HCT116 (cell line): ENCODE measurements around the gene GRB7. TPM values are rescaled to one million over a fixed set of nuclear protein-coding genes. Genes with fewer than 3 reads are reported as not detected.

Experiments used
- ATAC-seq: fragments of 200-7000 bp; cut with Tn5 transposase; 2 replicates; pipeline ENCODE4 v1.9.1; 2020; ENCODE audit warnings: mild to moderate bottlenecking, moderate library complexity
- BruUV-seq: library from RNA; stranded (reverse); fragments of 400-500 nt; replicated peaks from 2 replicates; lab custom pipeline; 2021; lab: Mats Ljungman, UMichigan
- CTCF ChIA-PET: fragments of 300-600 bp; sonication (Branson Sonifier 250); formaldehyde crosslinking; loops from one replicate; lab custom pipeline; 2021; ENCODE audit warnings: antibody characterized with exemption; lab: Charles Lee
- POLR2A ChIA-PET: fragments of 300-600, 350-600 bp; sonication (Branson Sonifier 250); formaldehyde crosslinking; loops from one replicate; lab custom pipeline; 2021; ENCODE audit warnings: antibody characterized with exemption; lab: Charles Lee
- RAD21 ChIA-PET, 2 experiments: fragments of 300-600 bp; sonication (Branson Sonifier 250); formaldehyde crosslinking; loops; one replicate each; lab custom pipeline; 2023; ENCODE audit warnings: low total read pairs in 2 of 2; ENCODE audit not compliant: uncharacterized antibody in 2 of 2, unreplicated experiment in 2 of 2, low non-redundant PET in 1 of 2; lab: Charles Lee
- DNase-seq: peaks from one replicate; pipeline ENCODE4 v3.0.0-alpha.2; 2010; ENCODE audit warnings: low read depth, low spot score
- H2AFZ ChIP-seq: fragments of 200-600 bp; shearing (Covaris generic), sonication (generic); 2 replicates; pipeline ENCODE4 v1.6.1; 2017; ENCODE audit warnings: low read depth, mixed run types, mixed read lengths, antibody characterized with exemption, low read length; ENCODE audit not compliant: poor library complexity, severe bottlenecking
- H3K27ac ChIP-seq: 2 replicates; pipeline ENCODE4 v1.5.1; 2012; ENCODE audit warnings: low read depth, low read length
- H3K27me3 ChIP-seq: fragments of 200-600 bp; sonication (generic); 2 replicates; pipeline ENCODE4 v1.6.1; 2016; ENCODE audit warnings: mixed run types, low read length, mixed read lengths; ENCODE audit not compliant: insufficient read depth
- H3K36me3 ChIP-seq, 2 experiments: fragments of 200-500 bp in 1 of 2; fragments of 200-600 bp in 1 of 2; sonication (Bioruptor generic) in 1 of 2; sonication (generic) in 1 of 2; 2 replicates each; pipeline versions ENCODE4 v1.5.1 to v1.6.1; 2014 to 2016; ENCODE audit warnings: low read length in 2 of 2, inconsistent platforms in 1 of 2, mixed read lengths in 1 of 2, mixed run types in 1 of 2; ENCODE audit not compliant: insufficient read depth in 2 of 2, control insufficient read depth in 1 of 2
- H3K4me1 ChIP-seq, 2 experiments: fragments of 200-600 bp in 1 of 2; sonication (generic) in 1 of 2; 2 replicates each; pipeline versions ENCODE4 v1.5.1 to v1.6.1; 2012 to 2017; ENCODE audit warnings: low read length in 2 of 2, inconsistent platforms in 1 of 2, mild to moderate bottlenecking in 1 of 2, mixed read lengths in 1 of 2, mixed run types in 1 of 2, moderate library complexity in 1 of 2; ENCODE audit not compliant: insufficient read depth in 2 of 2, control insufficient read depth in 1 of 2
- H3K4me2 ChIP-seq: fragments of 200-600 bp; sonication (generic); 2 replicates; pipeline ENCODE4 v1.6.1; 2017; ENCODE audit warnings: mixed run types, low read length, mixed read lengths
- H3K4me3 ChIP-seq, 2 experiments: fragments of 200-600 bp in 1 of 2; sonication (generic) in 1 of 2; replicated peaks in 1 of 2; 2 replicates each; pipeline ENCODE4 v1.5.1; 2011 to 2016; ENCODE audit warnings: low read length in 2 of 2, control low read depth in 1 of 2, low read depth in 1 of 2, mild to moderate bottlenecking in 1 of 2, mixed read lengths in 1 of 2, mixed run types in 1 of 2
- H3K79me2 ChIP-seq: fragments of 200-600 bp; sonication (generic); 2 replicates; pipeline ENCODE4 v1.6.1; 2017; ENCODE audit warnings: mild to moderate bottlenecking, mixed run types, low read length, moderate library complexity, mixed read lengths; ENCODE audit not compliant: insufficient read depth
- H3K9ac ChIP-seq: fragments of 200-600 bp; sonication (generic); 2 replicates; pipeline ENCODE4 v1.6.1; 2016; ENCODE audit warnings: low read length, mixed read lengths
- H3K9me2 ChIP-seq: fragments of 200-600 bp; sonication (generic), shearing (Covaris generic); 2 replicates; pipeline ENCODE4 v1.6.1; 2017; ENCODE audit warnings: mixed run types, mild to moderate bottlenecking, moderate library complexity; ENCODE audit not compliant: insufficient read depth
- H3K9me3 ChIP-seq, 2 experiments: fragments of 200-500 bp in 1 of 2; fragments of 200-600 bp in 1 of 2; sonication (Bioruptor generic) in 1 of 2; sonication (generic) in 1 of 2; 2 replicates each; pipeline ENCODE4 v1.6.1; 2014 to 2017; ENCODE audit warnings: low read length in 2 of 2, mixed read lengths in 2 of 2, inconsistent platforms in 1 of 2, low read depth in 1 of 2, mild to moderate bottlenecking in 1 of 2, mixed run types in 1 of 2, moderate library complexity in 1 of 2; ENCODE audit not compliant: control insufficient read depth in 1 of 2, insufficient read depth in 1 of 2
- H4K20me1 ChIP-seq: fragments of 200-600 bp; sonication (generic), shearing (Covaris generic); 2 replicates; pipeline ENCODE4 v1.6.1; 2017; ENCODE audit warnings: mixed run types, mild to moderate bottlenecking, moderate library complexity; ENCODE audit not compliant: insufficient read depth
- ATF3 ChIP-seq: IDR thresholded peaks from 2 replicates; pipeline ENCODE4 v1.6.1; 2012
- CBX3 ChIP-seq: IDR thresholded peaks from 2 replicates; pipeline ENCODE4 v1.6.1; 2012; ENCODE audit warnings: low read depth
- CEBPB ChIP-seq: IDR thresholded peaks from 2 replicates; pipeline ENCODE4 v1.6.1; 2012; ENCODE audit warnings: low read depth
- ELF1 ChIP-seq: IDR thresholded peaks from 2 replicates; pipeline ENCODE4 v1.6.1; 2012; ENCODE audit warnings: low read depth, borderline replicate concordance
- EZH2 ChIP-seq: fragments of 200-600 bp; sonication (generic); IDR thresholded peaks from 2 replicates; pipeline ENCODE4 v1.6.1; 2017; ENCODE audit warnings: antibody characterized with exemption, mixed run types
- FOSL1 ChIP-seq: IDR thresholded peaks from 2 replicates; pipeline ENCODE4 v1.6.1; 2012; ENCODE audit warnings: low read depth
- JUND ChIP-seq: IDR thresholded peaks from 2 replicates; pipeline ENCODE4 v1.6.1; 2012
- MAX ChIP-seq: IDR thresholded peaks from 2 replicates; pipeline ENCODE4 v1.6.1; 2012
- RAD21 ChIP-seq: IDR thresholded peaks from 2 replicates; pipeline ENCODE4 v1.6.1; 2012; ENCODE audit warnings: low read depth, mild to moderate bottlenecking
- SIN3A ChIP-seq: IDR thresholded peaks from 2 replicates; pipeline ENCODE4 v1.6.1; 2012; ENCODE audit warnings: low read depth
- SP1 ChIP-seq: IDR thresholded peaks from 2 replicates; pipeline ENCODE4 v1.6.1; 2012; ENCODE audit warnings: low read depth
- SRF ChIP-seq: IDR thresholded peaks from 2 replicates; pipeline ENCODE4 v1.6.1; 2012; ENCODE audit warnings: low read depth
- TCF7L2 ChIP-seq: IDR thresholded peaks from 2 replicates; pipeline ENCODE4 v1.7.0; 2011; ENCODE audit warnings: borderline replicate concordance, inconsistent platforms; ENCODE audit not compliant: insufficient read depth, insufficient read length; ENCODE audit errors: extremely low read depth
- ZFX ChIP-seq: fragments of 450-650 bp; IDR thresholded peaks from 2 replicates; pipeline ENCODE4 v1.6.1; 2017
- intact Hi-C: fragments of 100-400 bp; cut with micrococcal nuclease; formaldehyde crosslinking; loops from 2 replicates; pipeline ENCODE4 v1.10.0; 2022
- total RNA-seq: library from RNA; stranded (reverse); gene quantifications from one replicate; pipeline ENCODE4 v1.2.1, GENCODE V29; 2021; ENCODE audit not compliant: unreplicated experiment
- TF ChIP-seq, protein P1 (sequence below), 3 experiments: fragments of 200-600 bp in 1 of 3; sonication (generic) in 1 of 3; IDR thresholded peaks in 2 of 3; conservative IDR thresholded peaks in 1 of 3; 2 replicates each; pipeline ENCODE4 v1.5.1; 2012 to 2017; ENCODE audit warnings: low read depth in 2 of 3, low read length in 2 of 3, antibody characterized with exemption in 1 of 3, borderline replicate concordance in 1 of 3, control low read depth in 1 of 3, mild to moderate bottlenecking in 1 of 3, mixed read lengths in 1 of 3, mixed run types in 1 of 3, moderate library complexity in 1 of 3; ENCODE audit not compliant: insufficient read depth in 1 of 3

Gene GRB7
- total RNA-seq, 1 experiment from 2014 or later: 51.9 TPM

GRCh38 chr17:39722965-39723848 is 14.5 kb upstream of the GRB7 start:
- POLR2A ChIA-PET: no interaction called here
- Histone ChIP-seq H2AFZ (no peak overlapping the region), H3K79me2 (no peaks in the 10 kb centered on the region), H3K4me1 (peaks cover 3 to 9% of the 10 kb centered on the region in 2 experiments; a peak in 2 of 4 replicates), H3K9me2 (no peaks in the 10 kb centered on the region), H3K9ac (no peak overlapping the region), H4K20me1 (no peaks in the 10 kb centered on the region), H3K36me3 (peaks cover 7 to 12% of the 10 kb centered on the region in 2 experiments; a peak in 1 of 4 replicates), H3K27me3 (no peaks in the 10 kb centered on the region), H3K4me3 (no peak overlapping the region), H3K9me3 (no peaks in the 10 kb centered on the region), H3K27ac (no peak overlapping the region), H3K4me2 (no peak overlapping the region; the same call in 1 of the 2 replicates)
- TF ChIP-seq, protein P1, sequence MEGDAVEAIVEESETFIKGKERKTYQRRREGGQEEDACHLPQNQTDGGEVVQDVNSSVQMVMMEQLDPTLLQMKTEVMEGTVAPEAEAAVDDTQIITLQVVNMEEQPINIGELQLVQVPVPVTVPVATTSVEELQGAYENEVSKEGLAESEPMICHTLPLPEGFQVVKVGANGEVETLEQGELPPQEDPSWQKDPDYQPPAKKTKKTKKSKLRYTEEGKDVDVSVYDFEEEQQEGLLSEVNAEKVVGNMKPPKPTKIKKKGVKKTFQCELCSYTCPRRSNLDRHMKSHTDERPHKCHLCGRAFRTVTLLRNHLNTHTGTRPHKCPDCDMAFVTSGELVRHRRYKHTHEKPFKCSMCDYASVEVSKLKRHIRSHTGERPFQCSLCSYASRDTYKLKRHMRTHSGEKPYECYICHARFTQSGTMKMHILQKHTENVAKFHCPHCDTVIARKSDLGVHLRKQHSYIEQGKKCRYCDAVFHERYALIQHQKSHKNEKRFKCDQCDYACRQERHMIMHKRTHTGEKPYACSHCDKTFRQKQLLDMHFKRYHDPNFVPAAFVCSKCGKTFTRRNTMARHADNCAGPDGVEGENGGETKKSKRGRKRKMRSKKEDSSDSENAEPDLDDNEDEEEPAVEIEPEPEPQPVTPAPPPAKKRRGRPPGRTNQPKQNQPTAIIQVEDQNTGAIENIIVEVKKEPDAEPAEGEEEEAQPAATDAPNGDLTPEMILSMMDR (IDR thresholded peaks at IDR 0.05 in 2 of 3, conservative IDR thresholded peaks at IDR 0.05 in 1 of 3; ENCODE audit: borderline replicate concordance in 1 of 3, insufficient read depth in 1 of 3, low read depth in 2 of 3, low read length in 2 of 3): no peak
- TF ChIP-seq JUND (no peak), ZFX (no peak), SP1 (no peak), ELF1 (no peak), SRF (no peak), ATF3 (no peak), FOSL1 (no peak), EZH2 (no peak), SIN3A (no peak), MAX (no peak), TCF7L2 (no peak), CBX3 (no peak), CEBPB (no peak), RAD21 (no peak)
- intact Hi-C loops: no loop called here
- RAD21 ChIA-PET: no interaction called here
- CTCF ChIA-PET: interaction anchor here (1.2 kb wide), 1 partner anchor 102 kb away, joined by 3 read pairs; no protein-coding TSS in a partner anchor
- peak; percentile 85 for ATAC-seq
- no peak for DNase-seq
- BruUV-seq: no TSS peak
